Measurements from ENCODE around the gene FOXI3.
A peak's percentile ranks its signal among the peaks of the same experiment; 100 is the strongest.

Gene FOXI3

DNA sequence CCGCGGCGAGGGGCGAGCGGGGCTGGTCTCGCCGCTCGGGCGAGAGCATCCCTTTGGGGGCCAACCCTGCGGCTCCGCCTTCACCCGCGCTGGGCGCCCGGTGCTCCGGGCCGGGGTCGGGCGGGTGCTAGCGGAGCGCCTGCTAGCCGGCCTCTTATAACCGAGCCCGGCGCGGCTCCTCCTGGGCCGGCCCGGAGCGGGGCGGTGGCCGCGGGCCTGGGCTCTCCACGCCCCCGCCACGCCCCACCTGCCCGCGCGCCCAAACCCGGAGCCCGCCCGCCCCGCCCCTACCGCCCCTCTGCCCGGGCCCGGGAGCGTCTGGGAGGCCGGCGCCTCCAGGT, at the start of gene FOXI3:
FOXI3 (minus strand) TSS at position 129 of the 341 bp plus-strand sequence. CDS start 158 bp downstream, outside the sequence.
- no peak for DNase-seq

GRCh38 chr2:88500691-88501090, 48.2 kb upstream of the FOXI3 start:
- no peak for DNase-seq

DNA sequence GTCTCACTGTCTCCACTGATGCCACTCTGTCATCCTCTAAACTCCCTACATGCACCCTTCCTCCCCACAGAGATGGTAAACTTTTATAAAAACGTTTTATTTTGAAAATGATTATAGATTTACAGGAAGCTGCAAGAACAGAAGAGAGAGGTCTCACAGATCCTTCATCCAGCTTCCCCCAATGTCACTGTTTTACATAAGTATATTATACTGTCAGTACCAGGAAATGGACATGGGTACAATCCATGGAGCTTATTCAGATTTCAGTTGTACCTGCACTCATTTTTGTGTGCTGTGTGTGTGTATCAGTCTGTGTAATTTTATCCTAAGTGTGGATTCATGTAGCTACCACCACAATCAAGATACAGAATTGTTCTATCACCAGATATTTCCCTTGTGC, 46.7 kb upstream of the FOXI3 start:
- no peak for DNase-seq

GRCh38 chr2:88493481-88493880, 41.0 kb upstream of the FOXI3 start:
- no peak for DNase-seq

- no peak for DNase-seq
Observed at GRCh38 chr2:88492002-88492401, 39.5 kb upstream of the FOXI3 start.

DNA sequence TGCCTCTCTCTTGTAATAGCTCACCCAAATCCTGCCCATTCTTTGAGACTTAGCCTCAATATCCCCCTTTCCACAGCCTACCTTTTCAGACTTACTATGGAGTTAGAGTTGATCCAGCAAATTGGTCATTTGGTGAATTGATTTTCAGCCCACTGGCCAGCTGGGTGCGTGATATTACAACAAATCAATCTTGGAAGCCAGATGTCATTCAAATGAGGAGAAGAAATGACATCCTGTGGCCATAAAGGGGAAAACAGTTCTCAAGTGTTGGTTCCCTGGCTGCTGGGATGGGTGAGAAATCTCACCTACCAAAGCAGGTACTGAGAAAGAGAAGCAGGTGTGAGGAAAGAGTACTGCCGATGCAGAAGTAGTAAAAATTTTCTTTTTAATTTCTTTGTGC, 36.7 kb upstream of the FOXI3 start:
- no peak for DNase-seq

DNA sequence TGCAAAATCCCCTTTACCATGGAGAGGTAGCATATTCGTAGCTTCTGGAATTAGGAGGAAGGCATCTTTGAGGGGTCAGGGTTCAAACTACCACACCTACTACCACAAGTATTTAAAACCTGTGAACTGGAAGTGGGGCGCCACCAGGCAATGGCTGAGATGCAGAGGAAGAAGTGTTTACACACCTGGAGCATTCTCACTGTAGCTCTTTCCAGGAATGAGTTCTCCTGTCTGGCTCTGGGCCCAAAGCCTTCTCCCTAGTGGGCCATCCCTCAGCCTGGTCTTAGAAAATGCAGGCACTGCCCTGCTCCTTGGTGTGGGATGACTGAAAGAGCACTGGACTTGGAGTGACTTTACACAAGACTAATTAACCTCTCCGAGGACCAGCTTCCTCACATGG, 30.7 kb upstream of the FOXI3 start:
- no peak for DNase-seq

DNA sequence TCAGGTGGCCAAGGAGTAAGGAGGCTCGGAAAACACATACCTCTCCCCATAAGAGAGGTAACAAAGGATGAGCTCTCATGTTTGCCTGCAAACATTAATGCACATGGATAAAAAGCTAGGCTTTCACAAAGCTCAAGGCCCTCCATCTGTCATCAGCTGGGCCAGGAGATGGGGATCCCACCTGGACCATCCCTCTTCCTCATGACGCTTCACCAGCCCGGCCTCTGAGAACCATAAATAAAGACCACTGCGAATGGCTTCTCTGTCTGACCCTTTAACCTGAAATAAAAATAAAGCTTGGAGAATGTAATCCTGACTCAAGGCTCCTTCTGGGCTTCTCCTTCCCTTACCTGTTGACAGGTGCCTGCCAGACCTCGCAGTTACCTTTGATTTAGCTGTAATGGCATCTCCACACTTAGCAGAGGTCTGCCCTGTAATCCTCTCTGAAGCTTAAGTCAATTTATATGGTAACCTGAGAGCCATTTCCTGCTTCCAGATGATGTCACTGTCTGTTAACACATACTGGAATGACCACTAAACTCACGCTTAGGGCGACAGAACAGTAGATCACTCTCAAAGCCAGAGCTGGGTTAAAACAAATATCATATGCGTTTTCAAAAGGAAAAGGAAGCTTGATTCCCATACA, 29.3 kb upstream of the FOXI3 start:
- no peak for DNase-seq

DNA sequence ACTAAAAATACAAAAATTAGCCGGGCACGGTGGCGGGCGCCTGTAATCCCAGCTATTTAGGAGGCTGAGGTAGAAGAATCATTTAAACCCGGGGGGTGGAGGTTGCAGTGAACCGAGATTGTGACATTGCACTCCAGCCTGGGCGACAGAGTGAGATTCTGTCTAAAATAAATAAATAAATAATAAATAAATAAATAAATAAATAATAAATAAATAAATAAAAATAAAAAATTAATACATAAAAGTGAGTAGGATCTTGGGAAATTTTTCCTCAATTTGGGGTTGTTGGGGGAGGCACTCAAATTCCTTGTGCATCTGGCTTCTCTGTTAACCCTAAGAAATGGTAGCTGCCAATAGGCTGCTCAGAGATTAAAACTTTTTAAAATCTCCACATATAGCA, 20.3 kb upstream of the FOXI3 start:
- DNase-seq: no peak

DNA sequence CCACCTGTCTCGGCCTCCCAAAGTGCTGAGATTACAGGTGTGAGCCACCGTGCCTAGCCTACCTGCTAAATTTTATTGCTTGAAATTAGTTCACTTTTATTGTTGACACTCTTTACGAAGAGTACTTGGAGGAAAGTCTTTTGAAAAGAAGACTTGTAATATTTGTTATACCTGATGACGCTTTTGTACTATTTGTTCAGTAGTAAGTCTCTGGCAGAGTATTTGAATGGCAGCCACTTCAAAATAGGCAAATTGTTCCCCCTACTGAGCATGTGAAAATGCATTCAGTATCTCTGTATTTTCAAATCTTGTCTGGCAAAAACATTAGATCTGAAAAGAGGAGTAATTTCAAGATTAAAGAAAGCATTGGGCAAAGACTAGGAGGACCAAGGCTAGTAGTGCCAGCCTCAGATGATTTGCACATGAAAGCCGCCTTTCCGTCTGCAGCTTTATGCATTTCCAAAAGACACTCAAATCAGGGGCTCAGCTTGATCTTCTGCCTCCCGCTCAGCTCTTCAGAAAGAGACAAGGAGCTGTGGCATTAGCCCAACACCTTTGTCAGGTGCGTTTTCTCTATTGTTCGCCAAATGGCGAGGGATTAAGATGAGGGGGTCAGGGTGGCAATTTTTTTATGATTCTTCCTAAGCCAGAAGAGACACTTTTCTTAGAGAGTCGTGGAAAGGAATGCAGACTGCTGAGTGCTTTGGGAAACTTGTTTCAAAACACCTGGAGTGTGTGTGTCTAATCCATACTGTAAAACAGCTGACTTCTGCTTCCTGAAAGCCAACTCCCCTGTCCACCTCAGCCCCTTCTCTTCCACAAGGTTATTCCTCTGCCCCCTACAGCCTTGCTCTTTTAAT, 18.8 kb upstream of the FOXI3 start:
- DNase-seq: no peak

- DNase-seq: no peak
Observed at GRCh38 chr2:88469202-88470114, 17.0 kb upstream of the FOXI3 start.

DNA sequence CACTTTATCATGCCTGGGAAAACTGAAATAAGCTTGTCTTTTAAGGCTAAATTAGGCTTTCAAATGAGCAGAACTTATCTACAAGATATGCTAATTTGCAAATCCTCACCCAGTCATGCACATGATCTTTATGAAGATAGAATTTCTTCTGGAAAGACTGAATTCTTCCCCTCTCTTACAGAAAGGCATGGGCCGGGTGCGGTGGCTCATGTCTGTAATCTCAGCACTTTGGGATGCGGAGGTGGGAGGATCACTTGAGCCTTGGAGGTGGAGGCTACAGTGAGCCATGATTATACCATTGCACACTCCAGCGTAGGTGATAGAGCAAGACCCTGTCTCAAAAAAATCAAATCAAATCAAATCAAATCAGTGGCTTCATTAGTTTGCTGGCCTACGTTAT, 11.7 kb upstream of the FOXI3 start:
- no peak for DNase-seq

DNA sequence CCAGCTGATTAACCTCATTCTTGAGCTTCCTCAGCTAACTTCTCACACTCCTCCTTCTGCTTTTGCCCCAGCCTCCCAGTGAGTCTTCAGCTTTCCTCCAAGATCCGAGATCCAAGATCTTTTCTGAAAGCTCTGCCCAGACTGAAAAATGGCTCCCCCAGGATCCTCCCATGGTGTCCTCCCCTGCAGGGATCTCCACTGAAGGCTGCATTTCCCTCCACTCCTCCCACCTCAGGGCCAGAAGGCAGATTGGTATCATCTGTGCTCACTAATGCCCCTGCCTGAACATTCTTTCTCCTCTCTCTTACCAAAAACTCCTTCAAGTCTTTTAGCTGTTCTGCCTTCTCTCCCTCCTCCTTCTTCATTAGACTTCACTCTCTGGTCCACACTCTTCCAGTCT, 6.1 kb upstream of the FOXI3 start:
- no peak for DNase-seq

DNA sequence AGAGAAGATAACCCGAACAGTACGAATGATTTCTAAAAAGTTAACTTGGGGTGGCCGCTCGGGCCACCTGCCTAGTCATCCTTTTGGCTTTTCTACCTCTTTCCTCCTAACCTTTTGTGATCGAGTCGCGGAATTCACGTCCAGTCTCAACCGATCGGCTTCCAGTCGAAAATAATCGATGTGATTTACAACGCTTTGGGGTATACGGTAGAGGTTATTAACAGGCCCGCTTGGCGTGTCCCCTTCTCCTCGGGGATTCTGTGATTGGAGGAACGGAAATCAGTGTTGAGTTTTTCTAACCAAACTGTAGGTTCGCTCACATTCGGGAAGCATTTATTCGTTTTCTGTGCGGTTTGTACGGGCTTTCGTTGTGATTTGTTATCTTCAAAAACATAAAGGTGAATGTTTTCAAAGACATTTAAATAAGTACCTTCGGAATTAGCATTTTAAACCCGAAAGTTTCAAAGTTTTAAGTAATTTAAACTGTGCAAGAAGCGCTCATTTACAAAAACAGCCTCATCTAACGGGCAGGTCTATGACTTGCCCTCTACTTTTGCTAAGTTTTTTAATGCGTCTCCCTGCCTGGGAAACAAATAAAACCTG, 588 bp upstream of the FOXI3 start:
- DNase-seq: no peak

- peak; percentile 14 for DNase-seq
Observed at GRCh38 chr2:88451811-88452564, 505 bp downstream of the FOXI3 start.

DNA sequence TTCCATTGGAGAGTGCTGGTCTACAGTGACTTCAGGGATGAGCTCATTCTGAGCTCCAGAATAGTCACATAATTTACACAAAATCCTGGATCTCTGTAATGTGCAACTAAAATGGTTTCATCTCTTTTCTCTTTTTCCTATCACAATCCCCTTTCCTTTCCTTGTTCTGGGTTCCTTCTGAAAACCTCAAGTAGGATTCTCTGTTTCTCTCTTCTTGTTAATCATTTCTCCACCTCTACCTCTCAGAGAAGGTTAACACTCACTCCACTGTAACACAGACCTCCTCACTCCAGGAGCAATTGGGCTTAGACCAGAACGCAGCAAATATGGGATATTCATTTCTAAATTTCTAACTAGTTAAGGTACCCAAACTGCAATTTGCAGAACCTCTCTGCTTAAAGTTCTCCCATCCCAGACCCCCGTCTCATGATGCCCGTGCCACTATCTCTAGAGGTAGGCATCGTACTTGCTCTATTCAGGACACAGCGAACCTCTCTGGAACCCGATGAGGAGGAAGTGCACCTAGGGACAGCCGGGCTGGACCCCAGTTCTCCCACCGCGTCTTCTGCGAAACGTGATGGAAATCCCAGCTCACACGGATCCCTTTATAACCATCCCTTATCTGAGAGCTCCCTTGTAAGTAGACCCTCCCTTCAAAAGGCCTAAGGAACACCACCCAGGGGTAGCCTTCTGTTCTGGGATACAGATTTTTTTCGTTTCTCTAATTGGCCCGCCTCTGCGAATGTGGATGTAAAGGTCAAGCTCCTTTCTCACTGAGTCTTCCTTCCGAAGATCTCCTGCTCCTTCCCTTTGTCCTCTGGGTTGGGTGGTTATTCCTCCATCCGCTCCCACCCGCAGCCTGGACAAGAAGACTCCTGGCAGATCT, 1.3 kb downstream of the FOXI3 start:
- DNase-seq: no peak

DNA sequence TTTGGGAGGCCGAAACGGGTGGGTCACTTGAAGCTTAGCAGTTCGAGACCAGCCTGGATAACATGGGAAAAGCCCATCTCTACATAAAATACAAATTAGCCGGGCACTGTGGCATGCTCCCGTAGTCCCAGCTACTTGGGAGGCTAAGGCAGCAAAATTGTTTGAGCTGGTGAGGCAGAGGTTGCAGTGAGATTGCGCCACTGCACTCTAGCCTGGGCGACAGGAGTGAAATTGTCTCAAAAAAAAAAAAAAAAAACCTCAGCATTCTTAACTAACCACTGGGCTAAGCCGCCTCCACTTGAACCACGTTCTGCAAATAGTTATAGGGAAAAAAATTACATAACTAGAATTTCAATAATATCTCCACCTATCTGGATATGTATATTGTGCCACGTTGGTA, 2.3 kb downstream of the FOXI3 start:
- DNase-seq: no peak

GRCh38 chr2:88448248-88448647, 4.2 kb downstream of the FOXI3 start:
- no peak for DNase-seq

DNA sequence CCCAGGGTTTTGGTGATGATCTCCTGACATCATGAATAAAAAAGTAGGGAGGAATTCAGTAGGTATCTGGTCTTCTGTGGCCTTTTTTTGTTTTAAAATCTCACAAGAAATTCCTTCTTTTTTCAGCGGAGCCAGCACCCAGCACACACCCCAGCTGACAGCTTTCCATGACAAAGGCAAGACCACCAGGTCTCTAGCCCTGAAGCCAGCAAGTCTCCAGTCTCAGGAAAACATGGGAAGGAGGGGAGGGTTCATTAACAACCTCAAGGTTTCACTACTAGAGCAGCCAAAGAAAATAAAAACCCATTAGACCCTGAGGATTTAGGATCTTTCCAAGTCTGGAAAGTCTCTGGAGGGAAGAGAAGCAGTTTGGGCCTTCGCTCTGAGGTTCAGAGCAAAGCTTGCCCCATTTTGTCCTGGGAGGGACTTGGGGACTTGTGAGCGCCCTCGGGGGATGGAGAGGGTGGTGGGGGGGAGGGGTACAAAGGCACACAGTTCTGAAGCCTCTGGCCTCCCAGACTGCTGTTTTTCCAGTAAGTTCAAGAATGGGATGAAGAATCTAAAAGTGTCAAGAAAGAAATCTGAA, 9.0 kb downstream of the FOXI3 start:
- DNase-seq: no peak

DNA sequence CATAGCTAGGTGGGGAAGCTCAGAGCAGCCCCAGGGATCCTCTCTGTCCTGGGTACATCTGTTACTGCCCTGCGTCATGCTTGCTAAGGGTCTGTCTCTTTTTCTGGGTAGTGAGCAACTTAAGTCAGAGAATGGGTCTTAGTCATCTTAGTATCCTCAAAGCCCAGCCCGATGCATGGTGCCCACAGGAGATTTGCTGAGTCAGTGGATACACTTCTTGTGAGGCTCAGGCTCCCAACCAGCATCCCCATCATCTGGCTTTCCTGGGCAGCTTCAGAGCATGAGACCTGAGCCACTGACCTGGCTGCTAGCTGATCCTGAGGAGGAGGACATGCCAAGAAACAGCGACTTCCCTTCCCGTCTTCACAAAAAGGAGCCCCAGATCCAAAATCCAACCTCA, 10.0 kb downstream of the FOXI3 start:
- no peak for DNase-seq

DNA sequence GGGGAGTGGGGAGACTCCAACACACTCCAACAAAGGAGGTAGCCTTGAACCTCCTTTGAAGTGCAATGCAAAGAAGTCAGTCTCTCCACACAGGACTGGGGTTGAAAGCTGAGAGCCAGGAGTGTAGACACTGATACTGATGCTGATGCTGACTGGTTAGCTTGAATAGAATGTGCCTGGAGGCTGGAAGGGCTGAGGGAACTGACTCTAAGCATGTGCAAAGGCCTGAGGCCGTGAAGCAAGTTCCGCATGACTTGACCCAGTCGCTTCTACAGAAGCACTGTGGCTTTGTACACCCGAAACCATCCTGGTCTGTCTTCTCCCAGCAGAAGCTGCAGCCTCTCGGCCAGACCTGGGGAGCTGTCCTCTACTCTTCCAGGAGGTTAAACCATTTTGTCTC, 10.4 kb downstream of the FOXI3 start:
- DNase-seq: no peak
